Activated CD4-positive, alpha-beta memory T cell treated with anti-CD3 and anti-CD28 coated beads for 36 hours (primary cell): ENCODE measurements around the gene AK9. TPM values are rescaled to one million over a fixed set of nuclear protein-coding genes. Genes with fewer than 3 reads are reported as not detected.
"Not testable (repeated sequence)": the region's sequence is repeated elsewhere in the genome, so short reads cannot be mapped to it uniquely, and the experiment has no call there.

Experiments used
- CTCF ChIA-PET: fragments of 350-600 bp; sonication (Branson Sonifier 250); formaldehyde crosslinking; loops from one replicate; lab custom pipeline; 2021; ENCODE audit warnings: antibody characterized with exemption, inconsistent platforms; lab: Charles Lee
- POLR2A ChIA-PET: fragments of 350-600 bp; sonication (Branson Sonifier 250); formaldehyde crosslinking; loops from one replicate; lab custom pipeline; 2021; ENCODE audit warnings: antibody characterized with exemption; lab: Charles Lee
- DNase-seq: peaks from one replicate; pipeline ENCODE4 v3.0.0-alpha.2; 2020
- H3K27ac Mint-ChIP-seq: one replicate; pipeline ENCODE4 v1.8.0; 2021; ENCODE audit warnings: mixed read lengths
- H3K27me3 Mint-ChIP-seq: one replicate; pipeline ENCODE4 v1.8.0; 2021; ENCODE audit warnings: mixed read lengths
- H3K36me3 Mint-ChIP-seq: one replicate; pipeline ENCODE4 v1.8.0; 2021; ENCODE audit warnings: mixed read lengths
- H3K4me1 Mint-ChIP-seq: one replicate; pipeline ENCODE4 v1.8.0; 2021; ENCODE audit warnings: low read depth, mixed read lengths
- H3K4me3 Mint-ChIP-seq: one replicate; pipeline ENCODE4 v1.8.0; 2021; ENCODE audit warnings: mild to moderate bottlenecking, mixed read lengths
- H3K9me3 Mint-ChIP-seq: one replicate; pipeline ENCODE4 v1.8.0; 2021; ENCODE audit warnings: mixed read lengths
- intact Hi-C: fragments of 100-400 bp; cut with micrococcal nuclease; formaldehyde crosslinking; loops from one replicate; pipeline ENCODE4 v1.15.1; 2023
- total RNA-seq, 2 experiments: library from RNA; stranded (reverse); gene quantifications; one replicate each; pipeline ENCODE4 v1.2.3, GENCODE V29; 2021

The AK9 gene
- total RNA-seq = 1 to 10 TPM; 2.2 to 2.8 TPM

DNA sequence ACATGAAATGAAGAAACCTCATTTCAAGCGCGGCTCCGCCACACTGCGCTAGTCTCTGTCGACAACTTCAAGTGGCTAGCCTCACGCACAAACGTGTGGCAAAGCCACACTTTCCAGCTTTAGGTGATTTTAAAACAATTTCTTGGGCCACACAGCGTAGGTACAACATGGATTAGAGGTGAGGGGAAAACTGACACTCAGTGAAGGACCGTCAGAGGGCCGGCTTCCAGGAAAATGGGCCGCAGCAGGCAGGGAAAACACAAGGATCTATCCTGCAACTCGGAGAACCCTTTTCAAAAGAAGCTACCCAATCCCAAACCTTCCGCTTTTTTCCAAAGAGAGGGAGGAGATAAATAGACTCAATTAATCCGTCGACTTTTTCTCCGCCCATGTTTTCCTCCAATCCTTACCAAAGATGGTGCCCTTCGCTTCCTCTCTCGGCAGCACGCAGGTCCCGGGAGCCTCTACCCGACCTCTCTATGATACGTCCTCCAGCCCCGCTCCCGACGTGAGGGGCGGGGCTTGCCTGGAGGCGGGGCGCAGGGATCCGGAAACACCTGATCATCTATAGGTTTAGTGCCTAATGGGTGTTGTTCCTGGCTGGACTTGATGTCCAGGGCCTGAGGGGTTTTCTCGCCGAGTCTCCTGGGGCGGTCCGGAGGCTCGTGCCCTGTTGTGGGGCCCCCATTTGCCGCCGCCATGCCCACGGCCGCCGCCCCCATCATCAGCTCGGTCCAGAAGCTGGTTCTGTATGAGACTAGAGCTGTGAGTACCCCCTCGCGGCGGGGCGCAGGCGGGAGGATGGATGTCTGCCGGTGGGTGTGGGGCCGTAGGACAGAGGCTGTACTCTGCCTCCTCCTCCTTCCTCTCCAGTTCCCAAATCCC, at the start of gene AK9, which contains the start of gene FIG4:
AK9 (minus strand) TSS at position 466 of the 885 bp plus-strand sequence. CDS start 15,457 bp downstream, outside the sequence.
FIG4 (plus strand) TSS at position 560 of the 885 bp plus-strand sequence; CDS start at position 700, 140 bp downstream.
- intact Hi-C loops = loop anchor here (1.0 to 10.0 kb wide), 9 partner anchors 14 to 596 kb away; partner anchors contain the start of genes CD164, CDC40, CEP57L1 and PPIL6
- CTCF ChIA-PET = interaction anchor here (0.9 to 3.0 kb wide), 4 partner anchors 13 to 349 kb away, joined by 3 to 26 read pairs (median 4); no protein-coding TSS in a partner anchor
- POLR2A ChIA-PET = interaction anchor here (2.0 kb wide), 1 partner anchor 349 kb away, joined by 5 read pairs; no protein-coding TSS in a partner anchor
- peak; percentile 95 for DNase-seq
- Mint-ChIP-seq H3K27me3 (no peaks in the 10 kb centered on the region), H3K9me3 (no peaks in the 10 kb centered on the region), H3K36me3 (peaks cover 5% of the 10 kb centered on the region), H3K27ac (peak within 1 kb of the TSS; percentile 89), H3K4me3 (peak within 1 kb of the TSS; percentile 96), H3K4me1 (peaks cover 30% of the 10 kb centered on the region)

DNA sequence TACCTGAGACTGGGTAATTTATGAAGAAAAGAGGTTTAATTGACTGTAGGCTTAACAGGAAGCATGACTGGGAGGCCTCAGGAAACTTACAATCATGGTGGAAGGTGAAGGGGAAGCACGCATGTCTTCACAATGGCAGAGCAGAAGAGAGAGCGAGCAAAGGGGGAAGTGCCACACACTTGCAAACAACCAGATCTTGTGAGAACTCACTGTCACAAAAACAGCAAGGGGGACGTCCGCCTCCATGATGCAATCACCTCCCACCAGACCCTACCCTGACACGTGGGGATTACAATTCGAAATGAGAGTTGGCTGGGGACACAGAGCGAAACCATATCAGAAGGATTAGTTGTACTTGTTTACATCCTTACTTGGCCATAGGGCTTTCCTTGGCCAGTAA, 49.8 kb upstream of the AK9 start:
- no peak overlapping the region for H3K27ac Mint-ChIP-seq
- intact Hi-C loops = no loop called here
- peaks cover 3% of the 10 kb centered on the region for H3K9me3 Mint-ChIP-seq
- H3K4me3 Mint-ChIP-seq = no peak overlapping the region
- peaks cover 34% of the 10 kb centered on the region for H3K36me3 Mint-ChIP-seq
- no peaks in the 10 kb centered on the region for H3K4me1 Mint-ChIP-seq
- H3K27me3 Mint-ChIP-seq = no peaks in the 10 kb centered on the region
- CTCF ChIA-PET = interaction anchor here (0.8 kb wide), 1 partner anchor 358 kb away, joined by 3 read pairs; no protein-coding TSS in a partner anchor
- POLR2A ChIA-PET = no interaction called here
- DNase-seq = no peak

DNA sequence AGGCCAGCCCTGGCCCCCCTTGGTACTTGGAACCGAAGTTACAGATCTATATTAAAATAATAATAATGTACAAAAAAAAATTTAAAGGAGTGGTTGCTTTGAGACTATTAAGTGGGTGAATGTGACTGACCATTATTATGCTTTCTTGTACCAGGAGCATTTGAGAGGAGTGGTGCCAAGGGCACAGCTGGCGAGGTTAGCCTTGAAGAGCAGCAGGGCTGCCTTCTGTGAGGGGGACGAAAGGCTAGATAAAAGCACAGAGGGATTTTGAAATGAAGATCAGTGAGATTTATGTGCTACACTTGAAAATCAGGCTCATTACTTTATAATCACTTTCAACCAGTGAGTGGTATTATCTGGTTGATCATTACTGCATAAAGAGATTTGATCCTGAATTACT, 48.7 kb upstream of the AK9 start:
- ChIA-PET CTCF (no interaction called here), POLR2A (interaction anchor here (0.7 kb wide), 1 partner anchor 284 kb away, joined by 4 read pairs; no protein-coding TSS in a partner anchor)
- Mint-ChIP-seq H3K9me3 (peaks cover 2% of the 10 kb centered on the region), H3K4me3 (no peak overlapping the region), H3K36me3 (peaks cover 38% of the 10 kb centered on the region), H3K4me1 (no peaks in the 10 kb centered on the region), H3K27me3 (no peaks in the 10 kb centered on the region), H3K27ac (no peak overlapping the region)
- intact Hi-C loops = no loop called here
- DNase-seq = no peak

DNA sequence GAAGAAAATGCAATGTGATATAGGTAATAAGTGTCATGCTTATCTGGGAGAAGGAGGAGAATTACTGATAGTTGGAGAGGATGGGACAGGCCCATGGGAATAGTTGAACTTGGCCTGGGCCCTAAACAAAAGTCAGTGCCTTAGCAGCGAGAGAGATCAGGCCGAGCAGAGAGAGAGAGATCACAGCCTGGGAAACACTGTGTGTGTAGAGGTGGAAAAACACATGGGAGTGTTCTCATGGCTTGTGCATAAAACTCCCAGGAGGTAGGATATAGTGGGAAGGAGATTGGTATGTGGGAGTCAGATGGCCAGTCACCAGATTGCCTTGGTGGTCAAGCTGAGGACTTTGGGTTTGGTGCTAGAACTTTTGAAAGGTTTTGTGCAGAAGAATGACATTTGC, 47.7 kb upstream of the AK9 start:
- H3K27me3 Mint-ChIP-seq = no peaks in the 10 kb centered on the region
- no peak overlapping the region for H3K4me3 Mint-ChIP-seq
- no peak overlapping the region for H3K27ac Mint-ChIP-seq
- intact Hi-C loops = no loop called here
- H3K36me3 Mint-ChIP-seq = peaks cover 29% of the 10 kb centered on the region
- ChIA-PET POLR2A (no interaction called here), CTCF (no interaction called here)
- H3K9me3 Mint-ChIP-seq = no peaks in the 10 kb centered on the region
- no peaks in the 10 kb centered on the region for H3K4me1 Mint-ChIP-seq
- DNase-seq = no peak

DNA sequence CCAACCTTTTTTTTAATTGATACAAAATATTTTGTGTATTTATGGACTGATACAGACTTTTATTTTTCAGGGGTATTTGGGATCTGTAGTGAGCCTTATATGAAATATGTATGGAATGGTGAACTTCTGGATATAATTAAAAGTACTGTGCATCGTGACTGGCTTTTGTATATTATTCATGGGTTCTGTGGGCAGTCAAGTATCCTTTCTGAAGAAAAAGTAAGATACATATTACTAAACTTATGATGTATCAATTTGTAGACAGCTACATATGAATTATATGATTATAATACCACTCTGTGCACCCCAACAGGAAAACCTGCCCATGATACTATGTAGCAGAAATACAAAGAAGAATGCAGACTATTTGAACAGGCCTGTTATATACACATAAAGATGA, 47.3 kb upstream of the AK9 start:
- no peak overlapping the region for H3K27ac Mint-ChIP-seq
- H3K9me3 Mint-ChIP-seq = no peaks in the 10 kb centered on the region
- CTCF ChIA-PET = no interaction called here
- H3K36me3 Mint-ChIP-seq = peaks cover 26% of the 10 kb centered on the region
- no peaks in the 10 kb centered on the region for H3K27me3 Mint-ChIP-seq
- H3K4me1 Mint-ChIP-seq = no peaks in the 10 kb centered on the region
- H3K4me3 Mint-ChIP-seq = no peak overlapping the region
- DNase-seq = no peak
- intact Hi-C loops = no loop called here
- POLR2A ChIA-PET = no interaction called here

DNA sequence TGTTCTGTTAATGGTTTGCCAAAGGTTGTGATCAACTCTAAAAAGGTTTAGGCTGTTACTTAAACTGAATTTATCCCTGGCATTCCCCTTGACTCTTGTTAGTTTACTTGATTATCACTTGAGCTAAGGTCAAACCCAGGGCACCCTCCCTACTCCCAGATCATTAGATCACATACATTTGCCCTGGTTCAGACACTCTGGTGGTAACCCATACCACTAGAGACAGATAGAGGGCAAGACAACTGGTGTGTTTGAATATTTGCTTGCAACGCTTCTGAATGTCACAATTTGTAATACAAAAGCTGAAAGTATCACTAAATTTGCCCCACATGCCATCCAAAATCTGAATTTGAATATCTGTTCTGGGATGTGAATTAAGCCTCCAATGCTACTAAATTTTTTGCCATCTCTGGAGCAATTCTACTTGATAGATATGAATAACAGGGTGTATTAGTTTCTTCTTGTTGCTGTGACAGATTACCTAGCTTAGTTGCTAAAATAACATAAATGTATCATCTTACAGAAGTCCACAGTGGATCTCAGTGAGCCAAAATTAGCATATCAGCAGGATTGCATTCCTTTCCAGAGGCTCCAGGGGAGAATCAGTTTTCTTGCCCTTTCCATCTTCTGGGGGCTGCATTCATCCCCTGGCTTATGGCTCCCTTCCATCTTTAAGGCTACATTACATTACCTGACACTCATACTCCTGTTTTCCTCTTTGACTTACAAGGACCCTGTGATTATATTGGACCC, 45.4 kb upstream of the AK9 start:
- intact Hi-C loops = no loop called here
- ChIA-PET POLR2A (interaction anchor here (0.6 kb wide), 1 partner anchor 31 kb away, joined by 3 read pairs; no protein-coding TSS in a partner anchor), CTCF (no interaction called here)
- no peak for DNase-seq
- no peaks in the 10 kb centered on the region for H3K9me3 Mint-ChIP-seq
- no peaks in the 10 kb centered on the region for H3K27me3 Mint-ChIP-seq
- H3K36me3 Mint-ChIP-seq = peaks cover 26% of the 10 kb centered on the region
- no peak overlapping the region for H3K4me3 Mint-ChIP-seq
- H3K27ac Mint-ChIP-seq = no peak overlapping the region
- no peaks in the 10 kb centered on the region for H3K4me1 Mint-ChIP-seq

DNA sequence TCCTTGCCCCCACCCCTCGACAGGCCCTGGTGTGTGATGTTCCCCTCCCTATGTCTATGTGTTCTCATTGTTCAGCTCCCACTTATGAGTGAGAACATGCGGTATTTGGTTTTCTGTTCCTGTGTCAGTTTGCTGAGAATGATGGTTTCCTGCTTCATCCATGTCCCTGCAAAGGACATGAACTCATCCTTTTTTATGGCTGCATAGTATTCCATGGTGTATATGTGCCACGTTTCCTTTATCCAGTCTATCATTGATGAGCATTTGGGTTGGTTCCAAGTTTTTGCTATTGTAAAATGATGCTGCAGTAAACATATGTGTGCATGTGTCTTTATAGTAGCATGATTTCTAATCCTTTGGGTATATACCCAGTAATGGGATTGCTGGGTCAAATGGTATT, 34.2 kb upstream of the AK9 start:
- H3K27me3 Mint-ChIP-seq, DNase-seq, H3K27ac Mint-ChIP-seq, H3K9me3 Mint-ChIP-seq, POLR2A ChIA-PET, CTCF ChIA-PET, H3K4me1 Mint-ChIP-seq, H3K4me3 Mint-ChIP-seq, intact Hi-C loops: not testable (repeated sequence)
- H3K36me3 Mint-ChIP-seq = peaks cover 33% of the 10 kb centered on the region

DNA sequence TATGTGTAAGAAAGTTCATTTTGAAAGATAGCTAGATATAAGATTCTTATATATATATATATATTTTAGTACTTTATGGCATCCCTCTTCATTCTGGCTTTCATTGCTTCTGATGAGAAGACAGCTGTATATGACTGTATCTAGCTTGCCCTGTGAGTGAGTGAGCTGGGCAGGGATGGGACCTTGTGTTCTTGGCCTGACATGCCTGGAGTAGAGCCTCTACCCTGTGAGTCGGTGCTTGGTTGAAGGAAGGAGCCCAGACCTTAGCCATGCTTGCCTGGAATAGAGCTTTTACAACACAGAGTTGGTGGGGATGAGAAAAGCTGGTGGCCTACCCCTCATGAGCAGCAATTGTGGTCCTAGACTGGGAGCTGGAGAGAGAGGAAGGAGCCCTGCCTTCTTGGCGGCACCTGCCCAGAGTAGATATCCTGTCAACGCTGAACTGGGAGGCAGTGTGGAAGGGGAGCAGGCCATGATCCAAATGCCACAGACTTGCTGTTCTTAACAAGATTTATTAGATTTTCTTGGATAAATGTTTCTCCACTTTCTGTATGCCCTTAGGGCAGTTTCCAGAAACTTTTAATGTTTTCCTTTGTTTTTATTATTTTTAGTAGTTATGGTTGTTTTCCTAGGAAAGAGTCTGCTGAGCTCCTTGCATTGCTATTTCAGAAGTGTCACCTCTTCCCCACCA, 31.7 kb upstream of the AK9 start:
- no peak overlapping the region for H3K27ac Mint-ChIP-seq
- intact Hi-C loops = no loop called here
- no peaks in the 10 kb centered on the region for H3K27me3 Mint-ChIP-seq
- no peaks in the 10 kb centered on the region for H3K4me1 Mint-ChIP-seq
- H3K36me3 Mint-ChIP-seq = peaks cover 34% of the 10 kb centered on the region
- POLR2A ChIA-PET = no interaction called here
- DNase-seq = no peak
- CTCF ChIA-PET = interaction anchor here (1.4 to 1.7 kb wide), 2 partner anchors 317 to 332 kb away, joined by 4 read pairs; no protein-coding TSS in a partner anchor
- peaks cover 6% of the 10 kb centered on the region for H3K9me3 Mint-ChIP-seq
- no peak overlapping the region for H3K4me3 Mint-ChIP-seq

DNA sequence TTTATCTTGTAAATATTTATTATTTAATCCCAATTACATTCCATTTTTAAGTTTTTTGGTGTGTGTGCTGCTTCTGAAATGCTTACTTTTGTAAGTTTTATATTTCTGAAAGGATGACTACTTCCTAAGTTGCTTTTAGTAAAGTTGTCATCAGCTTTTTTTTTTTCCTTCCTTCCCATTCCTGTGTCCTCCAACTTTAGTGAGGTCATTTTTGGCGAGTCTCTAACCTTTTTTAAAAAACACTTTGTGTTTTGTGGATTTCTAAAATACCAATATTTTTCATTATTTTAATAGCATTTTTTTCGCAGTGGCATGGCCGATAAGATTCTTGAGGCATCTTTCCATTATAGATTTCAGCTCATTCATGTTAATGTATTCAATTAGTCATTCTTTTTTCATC, 31.0 kb upstream of the AK9 start:
- Mint-ChIP-seq H3K4me1 (no peaks in the 10 kb centered on the region), H3K36me3 (peaks cover 38% of the 10 kb centered on the region), H3K27ac (no peak overlapping the region), H3K27me3 (no peaks in the 10 kb centered on the region), H3K4me3 (no peak overlapping the region), H3K9me3 (peaks cover 6% of the 10 kb centered on the region)
- intact Hi-C loops = no loop called here
- ChIA-PET POLR2A (no interaction called here), CTCF (interaction anchor here (1.4 to 1.7 kb wide), 3 partner anchors 17 to 332 kb away, joined by 3 to 4 read pairs (median 4); no protein-coding TSS in a partner anchor)
- no peak for DNase-seq

DNA sequence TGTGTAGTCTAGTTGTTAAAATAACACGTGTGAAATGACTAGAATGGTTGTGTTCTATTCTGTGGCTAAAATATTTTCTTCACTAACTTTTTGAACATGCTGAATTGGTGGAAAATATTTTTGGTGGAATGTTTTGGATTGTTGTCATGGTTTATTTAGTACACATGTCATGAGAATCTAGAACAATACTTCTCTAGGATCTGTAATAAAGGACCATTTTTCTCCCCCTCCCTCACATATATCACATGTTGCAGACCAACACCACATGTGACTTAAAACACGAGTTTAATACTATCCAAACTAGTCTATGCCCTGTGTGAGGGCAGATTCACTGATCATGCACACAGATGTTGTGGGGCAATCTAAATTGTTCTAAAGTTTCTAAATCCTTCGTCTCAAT, 29.3 kb upstream of the AK9 start:
- intact Hi-C loops = no loop called here
- ChIA-PET CTCF (no interaction called here), POLR2A (no interaction called here)
- peaks cover 31% of the 10 kb centered on the region for H3K36me3 Mint-ChIP-seq
- H3K4me3 Mint-ChIP-seq = no peak overlapping the region
- DNase-seq = no peak
- no peak overlapping the region for H3K27ac Mint-ChIP-seq
- H3K4me1 Mint-ChIP-seq = no peaks in the 10 kb centered on the region
- H3K27me3 Mint-ChIP-seq = no peaks in the 10 kb centered on the region
- peaks cover 4% of the 10 kb centered on the region for H3K9me3 Mint-ChIP-seq

DNA sequence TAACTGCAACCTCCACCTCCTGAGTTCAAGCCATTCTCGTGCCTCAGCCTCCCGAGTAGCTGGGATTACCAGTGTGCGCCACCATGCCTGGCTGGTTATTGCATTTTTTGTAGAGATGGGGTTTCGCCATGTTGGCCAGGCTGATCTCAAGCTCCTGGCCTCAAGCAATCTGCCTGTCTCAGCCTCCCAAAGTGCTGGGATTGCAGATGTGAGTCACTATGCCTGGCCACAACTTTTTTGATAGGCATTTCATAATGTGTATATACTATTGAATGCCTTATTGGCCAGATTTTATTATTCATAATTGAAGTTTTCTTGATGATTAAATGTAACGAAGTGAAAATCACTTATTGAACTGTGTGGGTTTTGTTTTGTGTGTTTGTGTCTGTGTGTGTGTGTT, 28.0 kb upstream of the AK9 start:
- CTCF ChIA-PET = no interaction called here
- peaks cover 23% of the 10 kb centered on the region for H3K36me3 Mint-ChIP-seq
- H3K27me3 Mint-ChIP-seq = no peaks in the 10 kb centered on the region
- H3K9me3 Mint-ChIP-seq = no peaks in the 10 kb centered on the region
- no peak overlapping the region for H3K4me3 Mint-ChIP-seq
- H3K4me1 Mint-ChIP-seq = no peaks in the 10 kb centered on the region
- no peak overlapping the region for H3K27ac Mint-ChIP-seq
- intact Hi-C loops = no loop called here
- DNase-seq = no peak
- POLR2A ChIA-PET = no interaction called here
